ENCODE results near the gene WFIKKN1.

Gene WFIKKN1

GRCh38 chr16:637081-638018 lies 6.6 kb downstream of the WFIKKN1 start:
- DNase-seq (ENCODE audit: low spot score), result peak; percentile 100

GRCh38 chr16:638034-638543 lies 7.3 kb downstream of the WFIKKN1 start:
- no peak for DNase-seq (ENCODE audit: low spot score)

- no peak for DNase-seq (ENCODE audit: low spot score)
Measured at GRCh38 chr16:638836-639235, 8.1 kb downstream of the WFIKKN1 start.

- DNase-seq (ENCODE audit: low spot score), result no peak
Measured at GRCh38 chr16:640614-641013, 9.8 kb downstream of the WFIKKN1 start.

GRCh38 chr16:641326-642188 lies 10.8 kb downstream of the WFIKKN1 start, which contains the start of gene MCRIP2:
TSS of gene MCRIP2 (plus strand) at chr16:641828. CDS start at chr16:641992, 164 bp downstream.
- DNase-seq (ENCODE audit: low spot score), result peak; percentile 95

- DNase-seq (ENCODE audit: low spot score), result peak; percentile 55
Measured at GRCh38 chr16:642189-643049, 11.6 kb downstream of the WFIKKN1 start.

GRCh38 chr16:643050-643368 lies 12.2 kb downstream of the WFIKKN1 start:
- no peak for DNase-seq (ENCODE audit: low spot score)

- no peak for DNase-seq (ENCODE audit: low spot score)
Measured at GRCh38 chr16:644556-644955, 13.8 kb downstream of the WFIKKN1 start.

- DNase-seq (ENCODE audit: low spot score), result no peak
Measured at GRCh38 chr16:645852-646678, 15.3 kb downstream of the WFIKKN1 start.

GRCh38 chr16:646679-647172 lies 15.9 kb downstream of the WFIKKN1 start:
- DNase-seq (ENCODE audit: low spot score), result no peak

GRCh38 chr16:647173-647902 lies 16.6 kb downstream of the WFIKKN1 start:
- no peak for DNase-seq (ENCODE audit: low spot score)

GRCh38 chr16:648071-648780 lies 17.4 kb downstream of the WFIKKN1 start:
- peak; percentile 43 for DNase-seq (ENCODE audit: low spot score)

GRCh38 chr16:648781-649589 lies 18.2 kb downstream of the WFIKKN1 start, which contains the start of gene WDR90:
TSS of gene WDR90 (plus strand) at chr16:649365. CDS start at chr16:649417, 52 bp downstream.
- DNase-seq (ENCODE audit: low spot score), result peak; percentile 97

GRCh38 chr16:649631-650030 lies 18.8 kb downstream of the WFIKKN1 start:
- peak; percentile 57 for DNase-seq (ENCODE audit: low spot score)

GRCh38 chr16:651844-652243 lies 21.1 kb downstream of the WFIKKN1 start:
- DNase-seq (ENCODE audit: low spot score), result no peak

- DNase-seq (ENCODE audit: low spot score), result no peak
Measured at GRCh38 chr16:652454-653305, 21.9 kb downstream of the WFIKKN1 start.

- no peak for DNase-seq (ENCODE audit: low spot score)
Measured at GRCh38 chr16:654034-654433, 23.2 kb downstream of the WFIKKN1 start.

All from GM03348 (cell line).